ENCODE data around the gene RETREG1.

GRCh38 chr5:16539169-16539666, 77.6 kb downstream of the RETREG1 start:
- no peak for TF ChIP-seq CTCF (IDR thresholded peaks at IDR 0.05)
- TF ChIP-seq POLR2A (IDR thresholded peaks at IDR 0.05) = no peak

Measured in lower leg skin (tissue), 3 donors.